GM12878 (cell line): ENCODE data around the gene FAM25G.

ENCODE experiments used
- DPF2 ChIP-seq: fragments of 450-650 bp; IDR thresholded peaks from 2 replicates; pipeline ENCODE4 v1.6.1; 2017; ENCODE audit warnings: mild to moderate bottlenecking
- EZH2 ChIP-seq: IDR thresholded peaks from 2 replicates; pipeline ENCODE4 v1.6.1; 2012; ENCODE audit warnings: low read depth, mild to moderate bottlenecking, control low read depth, inconsistent platforms, low read length, borderline replicate concordance; ENCODE audit not compliant: control insufficient read depth
- NR2C2 ChIP-seq: IDR thresholded peaks from 2 replicates; pipeline ENCODE4 v1.6.1; 2011; ENCODE audit warnings: borderline replicate concordance, low read depth; ENCODE audit not compliant: control insufficient read depth, insufficient read length
- POLR2A ChIP-seq: IDR thresholded peaks from 2 replicates; pipeline ENCODE4 v1.6.1; 2011; ENCODE audit warnings: low read depth, mild to moderate bottlenecking, low read length
- SIX5 ChIP-seq: IDR thresholded peaks from 2 replicates; pipeline ENCODE4 v1.6.1; 2011; ENCODE audit warnings: mild to moderate bottlenecking, low read depth, low read length, moderate library complexity; ENCODE audit not compliant: severe bottlenecking
- TBL1XR1 ChIP-seq: IDR thresholded peaks from 2 replicates; pipeline ENCODE4 v1.6.1; 2012; ENCODE audit warnings: low read depth, low read length, improper control_type of control experiment

- TF ChIP-seq EZH2, result no peak
- TF ChIP-seq DPF2, result no peak
- TF ChIP-seq NR2C2, result no peak
- no peak for TF ChIP-seq TBL1XR1
- no peak for TF ChIP-seq POLR2A
- no peak for TF ChIP-seq SIX5
Observed at GRCh38 chr10:47445720-47446119, 45.8 kb downstream of the FAM25G start.
